Lower lobe of right lung (tissue), 2 donors: ENCODE measurements around the gene NAA25. TPM values are rescaled to one million over a fixed set of nuclear protein-coding genes. Genes with fewer than 3 reads are reported as not detected.
"Not testable (repeated sequence)": the region's sequence is repeated elsewhere in the genome, so short reads cannot be mapped to it uniquely, and the experiment has no call there.

Experiments used
- ATAC-seq, 2 donors: fragments of 200-7000 bp; cut with Tn5 transposase; one replicate each; pipeline ENCODE4 v1.9.1; 2020 to 2022; ENCODE audit warnings: mild to moderate bottlenecking in 2 of 2, moderate library complexity in 2 of 2
- DNase-seq: peaks from one replicate; pipeline ENCODE4 v3.0.0-alpha.2; 2020
- H3K27ac ChIP-seq: fragments of 200-600 bp; one replicate; pipeline ENCODE4 v1.8.0; 2022
- H3K27me3 ChIP-seq: fragments of 200-600 bp; one replicate; pipeline ENCODE4 v1.8.0; 2022; ENCODE audit warnings: low read depth
- H3K36me3 ChIP-seq: fragments of 200-600 bp; one replicate; pipeline ENCODE4 v1.8.0; 2022; ENCODE audit warnings: mild to moderate bottlenecking
- H3K4me1 ChIP-seq: fragments of 200-600 bp; one replicate; pipeline ENCODE4 v1.8.0; 2022
- H3K4me3 ChIP-seq: fragments of 200-600 bp; one replicate; pipeline ENCODE4 v1.8.0; 2022; ENCODE audit warnings: mild to moderate bottlenecking
- H3K9me3 ChIP-seq: fragments of 200-600 bp; one replicate; pipeline ENCODE4 v1.8.0; 2022
- CTCF ChIP-seq: fragments of 200-600 bp; IDR thresholded peaks from one replicate; pipeline ENCODE4 v1.8.0; 2022; ENCODE audit warnings: antibody characterized with exemption, mild to moderate bottlenecking
- intact Hi-C: fragments of 100-400 bp; cut with DNase I; formaldehyde crosslinking; loops from one replicate; pipeline ENCODE4 v1.11.0; 2022
- total RNA-seq: library from RNA; stranded (reverse); fragmentation: NEBNext Ultra II Directional; extraction: Animal tissue kit (Norgen Biotek cat#: 25700); gene quantifications from one replicate; pipeline ENCODE4 v1.2.1, GENCODE V29; 2021
- donor health status: DM: no; HTN: yes; CAD: no; lungs with severe emphysema.

Gene NAA25
- total RNA-seq, 1 donor from 2014 or later: 24.7 TPM

- Histone ChIP-seq H3K4me3 (no peak overlapping the region), H3K9me3 (no peaks in the 10 kb centered on the region), H3K27me3 (no peaks in the 10 kb centered on the region), H3K4me1 (peaks cover 19% of the 10 kb centered on the region), H3K27ac (no peak overlapping the region), H3K36me3 (no peaks in the 10 kb centered on the region)
- no peak for TF ChIP-seq CTCF
- no peak for ATAC-seq
- DNase-seq: no peak
- intact Hi-C loops: no loop called here
Measured at GRCh38 chr12:112115259-112116045, 6.9 kb upstream of the NAA25 start.

- no peak overlapping the region for H3K27ac ChIP-seq
- TF ChIP-seq CTCF: no peak
- no peak overlapping the region for H3K4me3 ChIP-seq
- no peaks in the 10 kb centered on the region for H3K36me3 ChIP-seq
- no peaks in the 10 kb centered on the region for H3K27me3 ChIP-seq
- H3K9me3 ChIP-seq: no peaks in the 10 kb centered on the region
- H3K4me1 ChIP-seq: peaks cover 31% of the 10 kb centered on the region
- intact Hi-C loops: no loop called here
- DNase-seq (no peak), ATAC-seq (peak; percentile 23 to 38)
Measured at GRCh38 chr12:112112409-112113133, 4.0 kb upstream of the NAA25 start.

DNA sequence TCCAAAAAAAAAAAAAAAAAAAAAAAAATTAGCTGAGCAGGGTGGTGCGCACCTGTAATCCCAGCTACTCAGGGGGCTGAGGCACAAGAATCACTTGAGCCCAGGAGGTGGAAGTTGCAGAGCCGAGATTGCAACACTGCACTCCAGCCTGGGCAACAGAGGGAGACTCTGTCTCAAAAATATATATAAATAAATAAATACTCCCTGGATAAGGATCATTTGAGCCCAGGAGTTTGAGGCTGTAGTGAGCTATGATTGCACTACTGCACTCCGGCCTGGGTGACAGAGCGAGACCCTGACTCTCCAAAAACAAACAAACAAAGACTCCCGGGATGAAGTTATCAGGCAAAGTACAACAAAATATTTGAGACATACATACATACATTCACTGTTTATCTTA is 3.3 kb upstream of the NAA25 start:
- DNase-seq (peak; percentile 63), ATAC-seq (peak in 1 of 2 donors; percentile 3)
- H3K4me1 ChIP-seq: peaks cover 33% of the 10 kb centered on the region
- no peaks in the 10 kb centered on the region for H3K9me3 ChIP-seq
- no peaks in the 10 kb centered on the region for H3K36me3 ChIP-seq
- H3K4me3 ChIP-seq: no peak overlapping the region
- H3K27ac ChIP-seq: no peak overlapping the region
- intact Hi-C loops: no loop called here
- TF ChIP-seq CTCF: no peak
- H3K27me3 ChIP-seq: no peaks in the 10 kb centered on the region

GRCh38 chr12:112110787-112111662 is 2.4 kb upstream of the NAA25 start:
- H3K9me3 ChIP-seq, DNase-seq, intact Hi-C loops, H3K36me3 ChIP-seq, H3K27me3 ChIP-seq, ATAC-seq, H3K27ac ChIP-seq, H3K4me3 ChIP-seq: not testable (repeated sequence)
- peaks cover 31% of the 10 kb centered on the region for H3K4me1 ChIP-seq

GRCh38 chr12:112107306-112108201 is 1.0 kb downstream of the NAA25 start:
- Histone ChIP-seq H3K27me3 (no peaks in the 10 kb centered on the region), H3K4me3 (peak overlapping the region; percentile 81), H3K27ac (peak overlapping the region; percentile 92), H3K9me3 (no peaks in the 10 kb centered on the region), H3K36me3 (no peaks in the 10 kb centered on the region), H3K4me1 (peaks cover 30% of the 10 kb centered on the region)
- TF ChIP-seq CTCF: no peak
- DNase-seq: peak; percentile 56
- intact Hi-C loops: no loop called here
- no peak for ATAC-seq
